HepG2 (cell line): ENCODE measurements around the gene HPD. TPM values are rescaled to one million over a fixed set of nuclear protein-coding genes. Genes with fewer than 3 reads are reported as not detected.

Experiments used
- BRCA1 ChIP-seq: sonication (generic); formaldehyde crosslinking; IDR thresholded peaks from 2 replicates; pipeline ENCODE4 v1.4.0; 2020; ENCODE audit warnings: missing genetic modification reagents
- CBX2 ChIP-seq, 2 experiments: fragments of 200-600 bp in 1 of 2; sonication (generic); formaldehyde crosslinking in 1 of 2; IDR thresholded peaks; 2 replicates each; pipeline versions ENCODE4 v1.7.0 to v1.8.1; 2018 to 2022; ENCODE audit warnings: low read depth in 2 of 2, low read length in 1 of 2, mild to moderate bottlenecking in 1 of 2, missing genetic modification reagents in 1 of 2
- IRF2 ChIP-seq: IDR thresholded peaks from 2 replicates; pipeline ENCODE4 v1.6.1; 2018; ENCODE audit warnings: missing genetic modification reagents, missing compliant biosample characterization
- KDM4B ChIP-seq: sonication (generic); formaldehyde crosslinking; IDR thresholded peaks from 2 replicates; pipeline ENCODE4 v1.4.0; 2020; ENCODE audit warnings: missing genetic modification reagents
- NFAT5 ChIP-seq: sonication (generic); formaldehyde crosslinking; IDR thresholded peaks from 2 replicates; pipeline ENCODE4 v1.4.0; 2020; ENCODE audit warnings: missing genetic modification reagents
- NR2F2 ChIP-seq: IDR thresholded peaks from 2 replicates; pipeline ENCODE4 v1.6.1; 2012; ENCODE audit warnings: low read depth, inconsistent platforms, borderline replicate concordance
- PRDM10 ChIP-seq: sonication (generic); formaldehyde crosslinking; IDR thresholded peaks from 2 replicates; pipeline ENCODE4 v1.4.0; 2020; ENCODE audit warnings: low read depth, missing genetic modification reagents
- RAD21 ChIP-seq: fragments of 450-650 bp; formaldehyde crosslinking; IDR thresholded peaks from 2 replicates; pipeline ENCODE4 v1.5.0; 2020; ENCODE audit warnings: mild to moderate bottlenecking
- RARG ChIP-seq: sonication (generic); formaldehyde crosslinking; IDR thresholded peaks from 2 replicates; pipeline ENCODE4 v1.4.0; 2020; ENCODE audit warnings: low read depth, mild to moderate bottlenecking, missing genetic modification reagents
- SP5 ChIP-seq: IDR thresholded peaks from 2 replicates; pipeline ENCODE4 v1.6.1; 2016; ENCODE audit warnings: low read depth, borderline replicate concordance
- TFAP4 ChIP-seq: sonication (generic); IDR thresholded peaks from 2 replicates; pipeline ENCODE4 v1.6.1; 2016; ENCODE audit warnings: low read depth, borderline replicate concordance
- YEATS4 ChIP-seq: sonication (generic); formaldehyde crosslinking; IDR thresholded peaks from 2 replicates; pipeline ENCODE4 v1.4.0; 2020; ENCODE audit warnings: missing genetic modification reagents, borderline replicate concordance
- ZC3H4 ChIP-seq: sonication (generic); formaldehyde crosslinking; IDR thresholded peaks from 2 replicates; pipeline ENCODE4 v1.4.0; 2020; ENCODE audit warnings: missing genetic modification reagents, borderline replicate concordance
- ZFP36 ChIP-seq: fragments of 150-350 bp; IDR thresholded peaks from 2 replicates; pipeline ENCODE4 v1.6.1; 2018; ENCODE audit warnings: borderline replicate concordance, low read length, low read depth; ENCODE audit not compliant: partially characterized antibody
- ZNF362 ChIP-seq: sonication (generic); formaldehyde crosslinking; IDR thresholded peaks from 2 replicates; pipeline ENCODE4 v1.4.0; 2020; ENCODE audit warnings: missing genetic modification reagents, mild to moderate bottlenecking, borderline replicate concordance
- ZNF607 ChIP-seq: sonication (generic); formaldehyde crosslinking; IDR thresholded peaks from 2 replicates; pipeline ENCODE4 v1.5.1; 2020; ENCODE audit warnings: missing genetic modification reagents, mild to moderate bottlenecking, borderline replicate concordance
- ZNF737 ChIP-seq: sonication (generic); formaldehyde crosslinking; IDR thresholded peaks from 2 replicates; pipeline ENCODE4 v1.5.0; 2020; ENCODE audit warnings: missing genetic modification reagents, mild to moderate bottlenecking, borderline replicate concordance
- polyA plus RNA-seq, 8 experiments: library from polyadenylated mRNA; depleted of rRNA in 3 of 8; stranded (reverse) in 7 of 8; unstranded in 1 of 8; fragments of >200 nt; fragmentation: Illumina TruSeq in 4 of 8; extraction: Trizol in 4 of 8; gene quantifications; 2 replicates each; pipeline versions ENCODE4 v1.2.1 to v1.2.3, GENCODE V29; 2011 to 2016; ENCODE audit warnings: low read depth in 4 of 8, missing spikeins in 1 of 8, mixed read lengths in 1 of 8; ENCODE audit not compliant: insufficient read depth in 1 of 8
- total RNA-seq, 5 experiments: library from RNA; depleted of rRNA; stranded (reverse); fragments of >200 nt; fragmentation: Illumina TruSeq; extraction: Trizol; gene quantifications; 2 replicates each; pipeline ENCODE4 v1.2.3, GENCODE V29; 2016; ENCODE audit warnings: low read depth in 1 of 5

HPD gene
- total and polyA plus RNA-seq, 2 of the 13 experiments (the other 11 are each of a cell fraction or from before 2014, with no cell fraction given) = 120 to 195 TPM

- 0 out of 2 replicates have a peak, but pooled peaks have one; percentile 41 for TF ChIP-seq TFAP4
- TF ChIP-seq PRDM10 (CRISPR knock-in tag) = no peak
- no peak for TF ChIP-seq NR2F2
- TF ChIP-seq RAD21 (CRISPR knock-in tag) = peak; percentile 61
- peak; percentile 75 for TF ChIP-seq YEATS4 (CRISPR knock-in tag)
- no peak for TF ChIP-seq KDM4B
- TF ChIP-seq ZC3H4 = no peak
- no peak for TF ChIP-seq RARG (CRISPR knock-in tag)
- 0 out of 2 replicates have a peak, but pooled peaks have one; percentile 57 for TF ChIP-seq BRCA1 (CRISPR knock-in tag)
- no peak for TF ChIP-seq NFAT5 (CRISPR knock-in tag)
- peak; percentile 79; the same call in 1 of the 2 replicates for TF ChIP-seq ZNF737 (CRISPR knock-in tag)
- TF ChIP-seq ZNF607 (CRISPR knock-in tag) = peak; percentile 75
- no peak for TF ChIP-seq CBX2 (IDR thresholded peaks at IDR 0.05; ENCODE audit: low read depth, low read length)
- no peak for TF ChIP-seq CBX2 (CRISPR knock-in tag; IDR thresholded peaks at IDR 0.05; ENCODE audit: low read depth)
- TF ChIP-seq ZNF362 (CRISPR knock-in tag) = no peak
- TF ChIP-seq ZFP36 = no peak
- TF ChIP-seq IRF2 (CRISPR knock-in tag) = no peak
- peak; percentile 43; the same call in 1 of the 2 replicates for TF ChIP-seq SP5
Measured at GRCh38 chr12:121858662-121859572, at the start of gene HPD (continued).
